CD4-positive, alpha-beta memory T cell (primary cell): ENCODE data around the gene FGGY. TPM values are rescaled to one million over a fixed set of nuclear protein-coding genes. Genes with fewer than 3 reads are reported as not detected.

Experiments used
- CTCF ChIA-PET: fragments of 350-600 bp; sonication (Branson Sonifier 250); formaldehyde crosslinking; loops from one replicate; lab custom pipeline; 2021; ENCODE audit warnings: inconsistent platforms; ENCODE audit not compliant: partially characterized antibody; lab: Charles Lee
- POLR2A ChIA-PET: fragments of 350-600 bp; sonication (Branson Sonifier 250); formaldehyde crosslinking; loops from one replicate; lab custom pipeline; 2021; ENCODE audit not compliant: partially characterized antibody; lab: Charles Lee
- DNase-seq, 5 donors: peaks; one replicate each; pipeline versions ENCODE4 v3.0.0 to v3.0.0-alpha.2; 2020 to 2022; ENCODE audit warnings: mixed read lengths in 1 of 5
- H3K27ac ChIP-seq: one replicate; pipeline ENCODE4 v1.7.0; 2013; ENCODE audit warnings: low read depth, low read length
- H3K27me3 ChIP-seq: 2 replicates; pipeline ENCODE4 v1.7.0; 2013; ENCODE audit warnings: mild to moderate bottlenecking, low read length, moderate library complexity; ENCODE audit not compliant: insufficient read depth
- H3K36me3 ChIP-seq: 2 replicates; pipeline ENCODE4 v1.7.0; 2013; ENCODE audit warnings: mild to moderate bottlenecking, low read length, moderate library complexity; ENCODE audit not compliant: insufficient read depth
- H3K4me1 ChIP-seq: 2 replicates; pipeline ENCODE4 v1.7.0; 2013; ENCODE audit warnings: mild to moderate bottlenecking, low read length, moderate library complexity; ENCODE audit not compliant: insufficient read depth
- H3K4me3 ChIP-seq, 2 donors: one replicate each; pipeline ENCODE4 v1.7.0; 2013; ENCODE audit warnings: low read length in 2 of 2, mild to moderate bottlenecking in 1 of 2
- H3K9me3 ChIP-seq, 2 donors: one replicate each; pipeline ENCODE4 v1.7.0; 2013; ENCODE audit warnings: low read length in 2 of 2, control low read depth in 1 of 2; ENCODE audit not compliant: control insufficient read depth in 1 of 2
- H3K27ac Mint-ChIP-seq, 7 donors: one replicate each; pipeline ENCODE4 v1.8.0; 2020 to 2021; ENCODE audit warnings: mixed read lengths in 7 of 7, mild to moderate bottlenecking in 6 of 7, inconsistent platforms in 3 of 7, moderate library complexity in 3 of 7
- H3K27me3 Mint-ChIP-seq, 2 donors: one replicate each; pipeline ENCODE4 v1.8.0; 2020 to 2021; ENCODE audit warnings: mixed read lengths in 2 of 2
- H3K36me3 Mint-ChIP-seq, 2 donors: one replicate each; pipeline ENCODE4 v1.8.0; 2020 to 2021; ENCODE audit warnings: mixed read lengths in 2 of 2, inconsistent platforms in 1 of 2, mild to moderate bottlenecking in 1 of 2
- H3K4me1 Mint-ChIP-seq, 4 donors: one replicate each; pipeline ENCODE4 v1.8.0; 2020 to 2021; ENCODE audit warnings: mixed read lengths in 4 of 4, mild to moderate bottlenecking in 1 of 4
- H3K4me3 Mint-ChIP-seq, 8 donors: one replicate each; pipeline ENCODE4 v1.8.0; 2020 to 2021; ENCODE audit warnings: mixed read lengths in 8 of 8, mild to moderate bottlenecking in 7 of 8, moderate library complexity in 6 of 8, inconsistent platforms in 3 of 8
- H3K9me3 Mint-ChIP-seq, 8 donors: one replicate each; pipeline ENCODE4 v1.8.0; 2020 to 2021; ENCODE audit warnings: mixed read lengths in 8 of 8, mild to moderate bottlenecking in 5 of 8, inconsistent platforms in 3 of 8, moderate library complexity in 1 of 8
- intact Hi-C: fragments of 100-400 bp; cut with micrococcal nuclease; formaldehyde crosslinking; loops from one replicate; pipeline ENCODE4 v1.15.1; 2023
- polyA plus RNA-seq, 2 donors: library from polyadenylated mRNA; unstranded; fragments of 300-500 nt; fragmentation: Illumina TruSeq; gene quantifications; one replicate each; pipeline ENCODE4 v1.2.3, GENCODE V29; 2021
- total RNA-seq, 2 experiments: library from RNA; stranded (reverse); gene quantifications; one replicate each; pipeline ENCODE4 v1.2.3, GENCODE V29; 2021

The FGGY gene
- total and polyA plus RNA-seq, 4 experiments from 2014 or later: 1.8 to 8.8 (median 3.6) TPM

DNA sequence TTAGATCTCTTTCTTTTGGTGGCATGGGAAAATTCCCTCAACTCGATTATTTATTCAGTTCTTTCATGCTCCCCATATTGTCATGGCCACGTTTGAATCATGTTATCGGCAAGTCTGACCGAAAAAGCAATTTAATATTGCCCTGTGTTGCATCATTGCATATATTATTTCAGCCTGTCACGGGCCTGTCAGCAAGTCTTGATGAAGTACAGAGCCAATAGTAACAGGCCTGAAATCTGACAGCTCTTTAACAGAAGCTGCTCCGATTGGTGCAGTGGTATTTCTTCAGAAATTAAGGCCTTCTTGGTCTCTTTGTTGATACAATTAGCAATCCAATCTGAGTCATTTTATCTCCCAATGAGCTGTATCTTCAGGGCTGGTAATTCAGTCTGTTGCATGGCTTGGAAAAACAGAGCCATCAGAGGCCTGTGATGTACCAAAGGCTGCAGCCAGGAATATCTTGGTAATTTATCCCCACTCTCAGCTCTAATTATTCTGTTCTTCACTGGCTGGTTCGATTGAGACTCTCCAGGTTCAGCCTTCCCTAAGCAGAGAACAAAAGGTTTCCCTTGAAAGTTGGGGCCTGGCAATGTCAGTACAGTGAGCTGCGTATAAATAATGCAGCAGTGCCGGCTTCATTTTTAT, 149.5 kb downstream of the FGGY start:
- no peaks in the 10 kb centered on the region for H3K4me1 Mint-ChIP-seq
- H3K27me3 Mint-ChIP-seq: no peaks in the 10 kb centered on the region
- no peaks in the 10 kb centered on the region for H3K36me3 Mint-ChIP-seq
- ChIA-PET POLR2A (no interaction called here), CTCF (no interaction called here)
- H3K27me3 ChIP-seq: no peaks in the 10 kb centered on the region
- intact Hi-C loops: no loop called here
- no peak for DNase-seq
- no peak overlapping the region for H3K4me3 ChIP-seq
- H3K27ac Mint-ChIP-seq: no peak overlapping the region
- H3K36me3 ChIP-seq: no peaks in the 10 kb centered on the region
- no peaks in the 10 kb centered on the region for H3K9me3 ChIP-seq
- H3K9me3 Mint-ChIP-seq: no peaks in the 10 kb centered on the region
- no peaks in the 10 kb centered on the region for H3K4me1 ChIP-seq
- no peak overlapping the region for H3K4me3 Mint-ChIP-seq
- no peak overlapping the region for H3K27ac ChIP-seq

DNA sequence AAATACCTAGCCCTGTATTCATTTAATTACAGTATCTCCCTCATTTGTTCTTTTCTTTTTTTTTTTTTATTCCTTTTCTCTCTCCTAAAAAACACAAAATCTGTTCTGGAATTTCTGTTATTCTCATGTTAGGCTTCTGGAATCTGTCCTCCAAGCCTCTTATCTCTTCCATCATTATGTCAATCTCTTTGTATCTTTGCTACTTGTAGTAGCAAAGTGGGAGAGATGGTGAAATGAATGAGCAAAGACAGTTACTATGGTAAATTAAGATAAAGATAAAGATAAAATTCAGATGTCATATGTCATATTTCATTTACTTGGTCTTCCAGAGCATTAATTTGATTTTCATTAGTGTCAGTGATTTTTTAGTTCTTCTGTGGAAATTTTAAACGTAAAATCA, 155.1 kb downstream of the FGGY start:
- ChIA-PET POLR2A (no interaction called here), CTCF (no interaction called here)
- no peak for DNase-seq
- H3K9me3 ChIP-seq: no peaks in the 10 kb centered on the region
- no peak overlapping the region for H3K4me3 ChIP-seq
- H3K36me3 ChIP-seq: no peaks in the 10 kb centered on the region
- H3K27ac Mint-ChIP-seq: no peak overlapping the region
- no peaks in the 10 kb centered on the region for H3K27me3 ChIP-seq
- no peak overlapping the region for H3K27ac ChIP-seq
- H3K4me3 Mint-ChIP-seq: no peak overlapping the region
- peaks cover 0 to 5% of the 10 kb centered on the region in 2 donors for H3K36me3 Mint-ChIP-seq
- no peaks in the 10 kb centered on the region for H3K4me1 ChIP-seq
- intact Hi-C loops: no loop called here
- no peaks in the 10 kb centered on the region for H3K4me1 Mint-ChIP-seq
- peaks cover 0 to 2% of the 10 kb centered on the region in 2 donors for H3K27me3 Mint-ChIP-seq
- H3K9me3 Mint-ChIP-seq: no peaks in the 10 kb centered on the region

DNA sequence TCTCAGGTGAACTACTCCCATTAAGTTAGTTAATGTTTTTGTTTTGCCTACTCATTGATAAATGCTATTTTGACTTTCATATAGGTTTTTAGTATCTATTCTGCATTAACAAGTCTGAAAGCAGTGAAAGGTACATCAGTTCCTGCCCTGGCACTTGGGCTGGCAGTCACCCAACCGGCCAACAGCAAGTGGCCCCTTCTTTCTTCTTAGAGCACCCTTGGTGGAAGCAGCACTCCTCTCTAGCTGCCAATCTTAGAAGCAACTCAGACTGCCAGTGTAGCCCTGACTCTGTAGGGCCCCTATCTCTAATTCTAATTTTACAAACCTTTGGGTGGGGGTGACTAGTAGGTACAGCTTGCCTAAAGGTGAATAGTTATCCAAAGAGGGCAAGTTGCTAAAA, 155.7 kb downstream of the FGGY start:
- intact Hi-C loops: no loop called here
- Mint-ChIP-seq H3K9me3 (no peaks in the 10 kb centered on the region), H3K4me1 (no peaks in the 10 kb centered on the region), H3K27me3 (peaks cover 0 to 3% of the 10 kb centered on the region in 2 donors), H3K36me3 (peaks cover 0 to 8% of the 10 kb centered on the region in 2 donors), H3K27ac (no peak overlapping the region), H3K4me3 (no peak overlapping the region)
- DNase-seq: no peak
- Histone ChIP-seq H3K9me3 (no peaks in the 10 kb centered on the region), H3K4me1 (no peaks in the 10 kb centered on the region), H3K27me3 (no peaks in the 10 kb centered on the region), H3K27ac (no peak overlapping the region), H3K36me3 (no peaks in the 10 kb centered on the region), H3K4me3 (no peak overlapping the region)
- CTCF ChIA-PET: no interaction called here
- POLR2A ChIA-PET: no interaction called here

DNA sequence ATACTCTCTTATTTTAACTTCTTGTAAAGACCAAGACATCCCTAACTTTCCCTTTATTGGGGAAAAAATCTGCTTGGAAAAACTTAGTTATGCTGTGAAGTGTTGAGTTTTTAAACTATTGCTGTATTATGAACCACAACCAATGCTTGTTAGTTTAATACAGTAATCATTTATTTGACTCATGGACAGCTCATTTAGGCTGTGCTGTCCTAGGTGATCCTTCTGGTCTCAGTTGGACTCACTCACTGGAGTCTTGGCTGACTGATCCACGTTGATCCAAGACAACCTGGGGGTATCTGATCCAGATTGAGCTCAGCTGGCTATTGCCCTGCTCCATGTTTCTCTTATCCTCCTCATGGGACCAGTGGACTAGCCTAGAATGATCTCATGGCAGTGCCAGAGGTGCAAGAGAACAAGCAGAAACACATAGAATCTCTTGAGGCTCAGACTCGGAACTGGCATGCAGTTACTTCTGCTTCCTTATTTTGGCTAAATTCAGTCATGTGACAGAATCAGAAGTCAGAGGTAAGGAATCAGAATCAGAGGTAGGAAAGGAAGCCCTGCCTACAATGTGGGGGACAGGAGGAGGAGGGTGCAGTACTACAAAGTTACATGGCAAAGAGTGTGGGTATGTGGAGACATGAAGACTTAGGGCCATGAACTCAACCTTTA, 156.5 kb downstream of the FGGY start:
- intact Hi-C loops: no loop called here
- Mint-ChIP-seq H3K4me3 (no peak overlapping the region), H3K4me1 (no peaks in the 10 kb centered on the region), H3K27ac (no peak overlapping the region), H3K27me3 (peaks cover 0 to 3% of the 10 kb centered on the region in 2 donors), H3K36me3 (peaks cover 0 to 8% of the 10 kb centered on the region in 2 donors), H3K9me3 (peaks cover 0 to 2% (median 0%) of the 10 kb centered on the region in 8 donors)
- H3K9me3 ChIP-seq: no peaks in the 10 kb centered on the region
- H3K4me3 ChIP-seq: no peak overlapping the region
- ChIA-PET POLR2A (no interaction called here), CTCF (no interaction called here)
- no peaks in the 10 kb centered on the region for H3K36me3 ChIP-seq
- no peaks in the 10 kb centered on the region for H3K4me1 ChIP-seq
- H3K27me3 ChIP-seq: no peaks in the 10 kb centered on the region
- no peak for DNase-seq
- H3K27ac ChIP-seq: no peak overlapping the region

DNA sequence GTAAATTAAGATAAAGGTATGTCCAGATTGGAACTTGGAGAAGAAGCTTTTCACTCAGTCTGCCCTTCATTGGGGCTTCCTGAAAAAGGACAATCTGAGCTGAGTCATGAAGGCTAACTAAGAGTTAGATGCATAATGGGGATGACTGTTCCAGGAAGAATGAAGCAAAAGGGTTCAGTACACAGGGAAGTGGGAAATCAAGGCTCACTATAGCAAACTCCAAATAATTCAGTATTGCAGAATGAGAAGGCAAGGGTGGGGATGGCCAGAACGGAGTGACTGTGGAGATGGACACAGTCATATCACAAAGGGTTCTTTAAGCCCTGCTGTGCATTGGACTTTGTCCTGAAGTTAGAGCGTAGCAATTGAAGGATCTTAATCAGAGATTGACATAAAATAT, 158.3 kb downstream of the FGGY start:
- no peaks in the 10 kb centered on the region for H3K4me1 Mint-ChIP-seq
- ChIA-PET CTCF (interaction anchor here (1.5 kb wide), 1 partner anchor 10 kb away, joined by 4 read pairs; no protein-coding TSS in a partner anchor), POLR2A (no interaction called here)
- no peak overlapping the region for H3K4me3 Mint-ChIP-seq
- DNase-seq: no peak
- H3K27ac Mint-ChIP-seq: no peak overlapping the region
- H3K27ac ChIP-seq: no peak overlapping the region
- H3K36me3 Mint-ChIP-seq: peaks cover 0 to 14% of the 10 kb centered on the region in 2 donors
- no peaks in the 10 kb centered on the region for H3K4me1 ChIP-seq
- peaks cover 0 to 11% (median 6%) of the 10 kb centered on the region in 8 donors for H3K9me3 Mint-ChIP-seq
- no peaks in the 10 kb centered on the region for H3K9me3 ChIP-seq
- intact Hi-C loops: no loop called here
- H3K27me3 Mint-ChIP-seq: peaks cover 0 to 3% of the 10 kb centered on the region in 2 donors
- no peaks in the 10 kb centered on the region for H3K36me3 ChIP-seq
- H3K27me3 ChIP-seq: no peaks in the 10 kb centered on the region
- no peak overlapping the region for H3K4me3 ChIP-seq

DNA sequence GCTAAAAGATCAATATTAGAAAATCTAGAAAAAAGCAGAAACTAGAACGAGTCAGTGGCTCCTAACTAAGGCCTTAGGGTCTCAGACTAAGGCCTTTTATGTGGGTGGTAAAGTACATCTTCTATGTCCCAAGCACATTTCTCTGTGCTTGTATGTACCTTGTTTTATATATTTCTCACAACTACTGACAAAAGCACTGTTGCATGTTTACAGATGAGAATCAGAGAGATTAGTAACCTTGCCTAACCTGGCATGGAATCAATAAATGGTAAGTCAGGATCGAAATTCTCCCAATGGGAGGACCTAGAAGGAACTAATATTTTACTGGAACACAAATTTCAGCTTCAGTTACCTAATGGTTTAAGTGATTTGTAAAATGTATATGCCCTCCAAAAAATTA, 160.9 kb downstream of the FGGY start:
- H3K27ac Mint-ChIP-seq: no peak overlapping the region
- DNase-seq: no peak
- intact Hi-C loops: no loop called here
- H3K36me3 Mint-ChIP-seq: peaks cover 2 to 21% of the 10 kb centered on the region in 2 donors
- no peak overlapping the region for H3K4me3 Mint-ChIP-seq
- no peaks in the 10 kb centered on the region for H3K4me1 Mint-ChIP-seq
- Histone ChIP-seq H3K27me3 (no peaks in the 10 kb centered on the region), H3K4me3 (no peak overlapping the region), H3K9me3 (no peaks in the 10 kb centered on the region), H3K36me3 (no peaks in the 10 kb centered on the region), H3K4me1 (no peaks in the 10 kb centered on the region), H3K27ac (no peak overlapping the region)
- POLR2A ChIA-PET: no interaction called here
- H3K9me3 Mint-ChIP-seq: peaks cover 3 to 16% (median 10%) of the 10 kb centered on the region in 8 donors
- CTCF ChIA-PET: no interaction called here
- H3K27me3 Mint-ChIP-seq: peaks cover 1 to 3% of the 10 kb centered on the region in 2 donors

DNA sequence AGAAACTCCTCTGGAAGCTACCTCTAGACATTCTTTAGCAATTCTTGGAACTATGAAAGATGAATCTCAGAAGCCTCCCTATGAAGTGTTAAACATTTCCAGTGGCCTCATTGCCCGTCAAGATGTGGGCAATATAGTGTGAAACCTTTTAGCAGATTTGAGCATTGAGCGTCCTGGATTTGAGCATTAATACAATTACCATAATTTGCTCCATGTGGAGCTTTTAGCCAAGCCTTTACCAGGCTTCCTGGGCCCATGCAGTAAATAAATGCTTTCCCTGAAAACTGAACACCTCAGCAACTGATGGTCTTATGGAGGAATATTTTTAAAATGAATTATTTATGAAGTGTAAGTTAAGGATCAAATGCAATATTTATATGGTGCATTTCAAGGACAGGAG, 162.0 kb downstream of the FGGY start:
- CTCF ChIA-PET: no interaction called here
- H3K27me3 ChIP-seq: no peaks in the 10 kb centered on the region
- no peak overlapping the region for H3K27ac ChIP-seq
- no peaks in the 10 kb centered on the region for H3K4me1 ChIP-seq
- no peaks in the 10 kb centered on the region for H3K36me3 ChIP-seq
- Mint-ChIP-seq H3K36me3 (peaks cover 2 to 21% of the 10 kb centered on the region in 2 donors), H3K4me1 (no peaks in the 10 kb centered on the region), H3K27ac (no peak overlapping the region), H3K9me3 (peaks cover 3 to 16% (median 10%) of the 10 kb centered on the region in 8 donors), H3K4me3 (no peak overlapping the region), H3K27me3 (peaks cover 1 to 3% of the 10 kb centered on the region in 2 donors)
- H3K9me3 ChIP-seq: no peaks in the 10 kb centered on the region
- intact Hi-C loops: no loop called here
- DNase-seq: no peak
- H3K4me3 ChIP-seq: no peak overlapping the region
- POLR2A ChIA-PET: no interaction called here
